Measurements from ENCODE around the gene ABCC2. TPM values are rescaled to one million over a fixed set of nuclear protein-coding genes. Genes with fewer than 3 reads are reported as not detected.

Gene ABCC2
- total and polyA plus RNA-seq, 9 of the 15 experiments (the other 6 are each of a cell fraction or from before 2014, with no cell fraction given): 0.03 to 0.18 (median 0.10) TPM; not detected in 1

DNA sequence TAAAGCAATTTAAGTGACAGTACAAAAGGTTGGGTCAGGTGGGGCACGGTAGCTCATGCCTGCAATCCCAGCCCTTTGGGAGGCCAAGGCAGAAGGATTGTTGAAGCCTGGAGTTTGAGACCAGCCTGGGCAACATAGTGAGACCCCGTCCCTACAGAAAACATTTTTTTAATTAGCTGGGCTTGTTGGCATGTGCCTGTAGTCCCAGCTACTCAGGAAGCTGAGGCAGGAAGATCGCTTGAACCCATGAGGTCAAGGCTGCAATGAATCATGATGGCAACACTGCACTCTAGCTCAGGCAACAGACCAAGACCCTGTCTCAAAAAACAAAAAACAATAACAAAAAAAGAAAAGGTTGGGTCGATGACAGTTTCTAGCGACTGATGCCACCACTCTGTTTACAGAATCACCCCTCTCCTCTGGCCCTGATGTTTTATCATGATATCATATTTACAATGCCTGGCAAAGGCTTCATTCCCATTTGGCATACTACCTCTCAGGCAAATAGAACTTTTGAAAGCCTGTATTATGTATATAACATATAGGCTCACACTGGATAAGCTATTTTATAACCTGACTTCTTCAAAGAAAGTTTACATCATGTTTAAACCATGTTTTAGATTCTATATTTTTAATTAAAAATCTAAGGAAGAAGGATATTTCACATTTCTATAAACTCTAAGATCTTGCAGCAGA lies 558 bp upstream of the ABCC2 start:
- Histone ChIP-seq H2AFZ (ENCODE audit: low read depth, low read length) (no peak overlapping the region), H3K27ac (ENCODE audit: extremely low read depth, low read depth, low read length) (no peak overlapping the region), H3K4me2 (ENCODE audit: insufficient read depth, low read length) (no peak overlapping the region), H3K4me1 (replicated peaks in 1 of 2; ENCODE audit: control insufficient read depth in 2 of 2, insufficient read depth in 2 of 2, low read length in 2 of 2) (peaks cover 6 to 12% of the 10 kb centered on the region in 2 experiments; a peak in 3 of 5 replicates), H4K20me1 (replicated peaks; ENCODE audit: control insufficient read depth, insufficient read depth, low read length) (no peaks in the 10 kb centered on the region), H3K9me3 (replicated peaks; ENCODE audit: control insufficient read depth, insufficient read depth, low read depth, low read length) (no peaks in the 10 kb centered on the region), H3K36me3 (ENCODE audit: control insufficient read depth, insufficient read depth, low read length) (no peaks in the 10 kb centered on the region), H3K9me1 (ENCODE audit: control insufficient read depth, insufficient read depth, low read length) (no peaks in the 10 kb centered on the region), H3K27me3 (ENCODE audit: control insufficient read depth in 2 of 2, insufficient read depth in 2 of 2, low read length in 2 of 2) (no peaks in the 10 kb centered on the region), H3K4me3 (no peak overlapping the region), H3K9ac (ENCODE audit: insufficient read depth in 1 of 2, low read depth in 2 of 2, low read length in 2 of 2) (no peak overlapping the region), H3K79me2 (ENCODE audit: control insufficient read depth, insufficient read depth, low read length) (no peaks in the 10 kb centered on the region)
- in situ Hi-C loops (cut with MboI) (no loop called here), intact Hi-C loops (cut with micrococcal nuclease) (no loop called here)
- BruUV-seq (replicated peaks): no TSS peak
- ChIA-PET CTCF (ENCODE audit: low intra/inter-chr PET ratio) (interaction anchor here (0.6 kb wide), 1 partner anchor 161 kb away, joined by 3 read pairs; no protein-coding TSS in a partner anchor), POLR2A (no interaction called here)
- DNase-seq (ENCODE audit: extremely low read depth in 1 of 4, low spot score in 3 of 4) (no peak), FAIRE-seq (no peak), ATAC-seq (no peak)
- WGBS (ENCODE audit: insufficient coverage, low coverage, missing lambda C conversion rate): 31% methylated on average over 5 of the region's 5 CpGs
- no peak for TF ChIP-seq MAFK (IDR thresholded peaks at IDR 0.05; ENCODE audit: low read length)
- no peak for TF ChIP-seq LCOR (CRISPR knock-in tag; IDR thresholded peaks at IDR 0.05)
- TF ChIP-seq ZNF507 (tag; conservative IDR thresholded peaks at IDR 0.05): no peak
- no peak for TF ChIP-seq MTA2 (IDR thresholded peaks at IDR 0.05; ENCODE audit: low read depth)
- TF ChIP-seq, protein P1, sequence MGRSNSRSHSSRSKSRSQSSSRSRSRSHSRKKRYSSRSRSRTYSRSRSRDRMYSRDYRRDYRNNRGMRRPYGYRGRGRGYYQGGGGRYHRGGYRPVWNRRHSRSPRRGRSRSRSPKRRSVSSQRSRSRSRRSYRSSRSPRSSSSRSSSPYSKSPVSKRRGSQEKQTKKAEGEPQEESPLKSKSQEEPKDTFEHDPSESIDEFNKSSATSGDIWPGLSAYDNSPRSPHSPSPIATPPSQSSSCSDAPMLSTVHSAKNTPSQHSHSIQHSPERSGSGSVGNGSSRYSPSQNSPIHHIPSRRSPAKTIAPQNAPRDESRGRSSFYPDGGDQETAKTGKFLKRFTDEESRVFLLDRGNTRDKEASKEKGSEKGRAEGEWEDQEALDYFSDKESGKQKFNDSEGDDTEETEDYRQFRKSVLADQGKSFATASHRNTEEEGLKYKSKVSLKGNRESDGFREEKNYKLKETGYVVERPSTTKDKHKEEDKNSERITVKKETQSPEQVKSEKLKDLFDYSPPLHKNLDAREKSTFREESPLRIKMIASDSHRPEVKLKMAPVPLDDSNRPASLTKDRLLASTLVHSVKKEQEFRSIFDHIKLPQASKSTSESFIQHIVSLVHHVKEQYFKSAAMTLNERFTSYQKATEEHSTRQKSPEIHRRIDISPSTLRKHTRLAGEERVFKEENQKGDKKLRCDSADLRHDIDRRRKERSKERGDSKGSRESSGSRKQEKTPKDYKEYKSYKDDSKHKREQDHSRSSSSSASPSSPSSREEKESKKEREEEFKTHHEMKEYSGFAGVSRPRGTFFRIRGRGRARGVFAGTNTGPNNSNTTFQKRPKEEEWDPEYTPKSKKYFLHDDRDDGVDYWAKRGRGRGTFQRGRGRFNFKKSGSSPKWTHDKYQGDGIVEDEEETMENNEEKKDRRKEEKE (IDR thresholded peaks at IDR 0.05; ENCODE audit: borderline replicate concordance in 1 of 2, control insufficient read depth in 1 of 2, low read depth in 2 of 2, low read length in 1 of 2): no peak
- no peak for TF ChIP-seq SRF (CRISPR knock-in tag; IDR thresholded peaks at IDR 0.05)
- no peak for TF ChIP-seq STAT5A (IDR thresholded peaks at IDR 0.05; ENCODE audit: borderline replicate concordance, low read length)
- no peak for TF ChIP-seq NCOR1 (IDR thresholded peaks at IDR 0.05)
- no peak for TF ChIP-seq KHSRP (IDR thresholded peaks at IDR 0.05)
- TF ChIP-seq E2F3 (CRISPR knock-in tag; IDR thresholded peaks at IDR 0.05): no peak
- TF ChIP-seq CREM (IDR thresholded peaks at IDR 0.05; ENCODE audit: low read depth): no peak
- TF ChIP-seq, protein P2, sequence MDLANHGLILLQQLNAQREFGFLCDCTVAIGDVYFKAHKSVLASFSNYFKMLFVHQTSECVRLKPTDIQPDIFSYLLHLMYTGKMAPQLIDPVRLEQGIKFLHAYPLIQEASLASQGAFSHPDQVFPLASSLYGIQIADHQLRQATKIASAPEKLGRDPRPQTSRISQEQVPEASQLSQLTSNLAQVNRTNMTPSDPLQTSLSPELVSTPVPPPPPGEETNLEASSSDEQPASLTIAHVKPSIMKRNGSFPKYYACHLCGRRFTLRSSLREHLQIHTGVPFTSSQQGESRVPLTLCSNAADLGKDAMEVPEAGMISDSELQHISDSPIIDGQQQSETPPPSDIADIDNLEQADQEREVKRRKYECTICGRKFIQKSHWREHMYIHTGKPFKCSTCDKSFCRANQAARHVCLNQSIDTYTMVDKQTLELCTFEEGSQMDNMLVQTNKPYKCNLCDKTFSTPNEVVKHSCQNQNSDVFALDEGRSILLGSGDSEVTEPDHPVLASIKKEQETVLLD (IDR thresholded peaks at IDR 0.05): no peak
- TF ChIP-seq, protein P3, sequence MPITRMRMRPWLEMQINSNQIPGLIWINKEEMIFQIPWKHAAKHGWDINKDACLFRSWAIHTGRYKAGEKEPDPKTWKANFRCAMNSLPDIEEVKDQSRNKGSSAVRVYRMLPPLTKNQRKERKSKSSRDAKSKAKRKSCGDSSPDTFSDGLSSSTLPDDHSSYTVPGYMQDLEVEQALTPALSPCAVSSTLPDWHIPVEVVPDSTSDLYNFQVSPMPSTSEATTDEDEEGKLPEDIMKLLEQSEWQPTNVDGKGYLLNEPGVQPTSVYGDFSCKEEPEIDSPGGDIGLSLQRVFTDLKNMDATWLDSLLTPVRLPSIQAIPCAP (CRISPR knock-in tag; IDR thresholded peaks at IDR 0.05; ENCODE audit: borderline replicate concordance): no peak
- TF ChIP-seq ZBTB7A (IDR thresholded peaks at IDR 0.05; ENCODE audit: borderline replicate concordance, control insufficient read depth, low read depth, low read length): no peak
